Measurements from ENCODE around the gene ECSIT. TPM values are rescaled to one million over a fixed set of nuclear protein-coding genes. Genes with fewer than 3 reads are reported as not detected.
"Not testable (repeated sequence)": the region's sequence is repeated elsewhere in the genome, so short reads cannot be mapped to it uniquely, and the experiment has no call there.

The ECSIT gene
- total RNA-seq, 1 donor from 2014 or later, result 49.6 TPM

GRCh38 chr19:11570039-11570462 is 41.1 kb upstream of the ECSIT start:
- Histone ChIP-seq H3K9me3 (no peaks in the 10 kb centered on the region), H3K27ac (no peak overlapping the region), H3K4me3 (no peak overlapping the region), H3K4me1 (no peaks in the 10 kb centered on the region), H3K27me3 (no peaks in the 10 kb centered on the region), H3K36me3 (no peaks in the 10 kb centered on the region)
- no peak for DNase-seq (ENCODE audit: extremely low spot score in 2 of 2)
- TF ChIP-seq POLR2AphosphoS5 (IDR thresholded peaks at IDR 0.05; ENCODE audit: insufficient read depth in 1 of 2, low read depth in 1 of 2) (no peak), POLR2A (IDR thresholded peaks at IDR 0.05) (no peak)
- intact Hi-C loops (cut with DNase I), result no loop called here

- no peaks in the 10 kb centered on the region for H3K9me3 ChIP-seq
- intact Hi-C loops (cut with DNase I), result no loop called here
- H3K4me1 ChIP-seq, result no peaks in the 10 kb centered on the region
- H3K4me3 ChIP-seq, result no peak overlapping the region
- no peaks in the 10 kb centered on the region for H3K27me3 ChIP-seq
- DNase-seq (ENCODE audit: extremely low spot score in 2 of 2), result no peak
- H3K36me3 ChIP-seq, result no peaks in the 10 kb centered on the region
- TF ChIP-seq POLR2A (IDR thresholded peaks at IDR 0.05), result no peak
- TF ChIP-seq CTCF (IDR thresholded peaks at IDR 0.05), result no peak
- no peak for TF ChIP-seq POLR2AphosphoS5 (IDR thresholded peaks at IDR 0.05; ENCODE audit: insufficient read depth in 1 of 2, low read depth in 1 of 2)
- no peak overlapping the region for H3K27ac ChIP-seq
Measured at GRCh38 chr19:11566164-11566563, 37.2 kb upstream of the ECSIT start.

GRCh38 chr19:11565649-11565980 is 36.7 kb upstream of the ECSIT start:
- intact Hi-C loops (cut with DNase I); H3K27ac ChIP-seq; H3K4me3 ChIP-seq; H3K36me3 ChIP-seq; H3K9me3 ChIP-seq; H3K4me1 ChIP-seq; DNase-seq (ENCODE audit: extremely low spot score in 2 of 2); H3K27me3 ChIP-seq: not testable (repeated sequence)

- DNase-seq (ENCODE audit: extremely low spot score in 2 of 2); H3K36me3 ChIP-seq; H3K9me3 ChIP-seq; H3K27me3 ChIP-seq; intact Hi-C loops (cut with DNase I); H3K27ac ChIP-seq; H3K4me3 ChIP-seq: not testable (repeated sequence)
- H3K4me1 ChIP-seq, result peaks cover 13% of the 10 kb centered on the region
Measured at GRCh38 chr19:11564082-11564807, 35.3 kb upstream of the ECSIT start.

- intact Hi-C loops (cut with DNase I), result no loop called here
- H3K9me3 ChIP-seq, result no peaks in the 10 kb centered on the region
- TF ChIP-seq CTCF (IDR thresholded peaks at IDR 0.05) (no peak), POLR2A (IDR thresholded peaks at IDR 0.05) (no peak)
- H3K27ac ChIP-seq, result no peak overlapping the region
- H3K4me1 ChIP-seq, result peaks cover 14% of the 10 kb centered on the region
- no peaks in the 10 kb centered on the region for H3K36me3 ChIP-seq
- no peaks in the 10 kb centered on the region for H3K27me3 ChIP-seq
- H3K4me3 ChIP-seq, result no peak overlapping the region
- DNase-seq (ENCODE audit: extremely low spot score in 2 of 2), result no peak
Measured at GRCh38 chr19:11563532-11563931, 34.6 kb upstream of the ECSIT start.

- H3K27ac ChIP-seq, result no peak overlapping the region
- H3K4me3 ChIP-seq, result no peak overlapping the region
- no peaks in the 10 kb centered on the region for H3K9me3 ChIP-seq
- no peaks in the 10 kb centered on the region for H3K27me3 ChIP-seq
- intact Hi-C loops (cut with DNase I), result no loop called here
- peaks cover 0 to 2% of the 10 kb centered on the region in 2 donors for H3K36me3 ChIP-seq
- TF ChIP-seq POLR2A (IDR thresholded peaks at IDR 0.05) (no peak), CTCF (IDR thresholded peaks at IDR 0.05) (peak; percentile 19 to 53 (median 38))
- DNase-seq (ENCODE audit: extremely low spot score in 2 of 2), result no peak
- peaks cover 43% of the 10 kb centered on the region for H3K4me1 ChIP-seq
Measured at GRCh38 chr19:11560404-11561051, 31.6 kb upstream of the ECSIT start.

All from vagina (tissue), 2 donors.